ENCODE data around the gene CKMT2. TPM values are rescaled to one million over a fixed set of nuclear protein-coding genes. Genes with fewer than 3 reads are reported as not detected.
"Not testable (repeated sequence)": the region's sequence is repeated elsewhere in the genome, so short reads cannot be mapped to it uniquely, and the experiment has no call there.

The CKMT2 gene
- total and polyA plus RNA-seq, 2 donors, result 6.9 to 8.4 TPM

GRCh38 chr5:81247441-81247972 lies 14.4 kb downstream of the CKMT2 start:
- WGBS, result 69% methylated on average over 3 of the region's 3 CpGs
- no peak overlapping the region for H3K27ac ChIP-seq (ENCODE audit: low read depth)
- no peak overlapping the region for H3K4me3 ChIP-seq (ENCODE audit: low read depth, low read length)
- H3K36me3 ChIP-seq (ENCODE audit: insufficient read depth), result no peaks in the 10 kb centered on the region
- no peaks in the 10 kb centered on the region for H3K4me1 ChIP-seq (ENCODE audit: insufficient read depth)
- no peak for DNase-seq (ENCODE audit: extremely low spot score)

GRCh38 chr5:81249240-81249639 lies 16.1 kb downstream of the CKMT2 start:
- Histone ChIP-seq H3K4me1 (ENCODE audit: insufficient read depth) (no peaks in the 10 kb centered on the region), H3K36me3 (ENCODE audit: insufficient read depth) (no peaks in the 10 kb centered on the region), H3K27ac (ENCODE audit: low read depth) (no peak overlapping the region), H3K4me3 (ENCODE audit: low read depth, low read length) (no peak overlapping the region)
- WGBS, result 85% methylated on average over 4 of the region's 4 CpGs
- no peak for DNase-seq (ENCODE audit: extremely low spot score)

- H3K4me1 ChIP-seq (ENCODE audit: insufficient read depth), result no peaks in the 10 kb centered on the region
- DNase-seq (ENCODE audit: extremely low spot score), result no peak
- 97% methylated on average over 1 of the region's 1 CpG for WGBS
- H3K4me3 ChIP-seq (ENCODE audit: low read depth, low read length), result no peak overlapping the region
- H3K36me3 ChIP-seq (ENCODE audit: insufficient read depth), result no peaks in the 10 kb centered on the region
- no peak overlapping the region for H3K27ac ChIP-seq (ENCODE audit: low read depth)
Measured at GRCh38 chr5:81250004-81250403, 16.9 kb downstream of the CKMT2 start.

GRCh38 chr5:81251922-81252321 lies 18.8 kb downstream of the CKMT2 start:
- DNase-seq (ENCODE audit: extremely low spot score), result no peak
- H3K27ac ChIP-seq (ENCODE audit: low read depth), result no peak overlapping the region
- 59% methylated on average over 5 of the region's 5 CpGs for WGBS
- no peaks in the 10 kb centered on the region for H3K36me3 ChIP-seq (ENCODE audit: insufficient read depth)
- H3K4me3 ChIP-seq (ENCODE audit: low read depth, low read length), result no peak overlapping the region
- H3K4me1 ChIP-seq (ENCODE audit: insufficient read depth), result no peaks in the 10 kb centered on the region

GRCh38 chr5:81252904-81253303 lies 19.8 kb downstream of the CKMT2 start:
- Histone ChIP-seq H3K4me1 (ENCODE audit: insufficient read depth) (peaks cover under 1% of the 10 kb centered on the region), H3K4me3 (ENCODE audit: low read depth, low read length) (no peak overlapping the region), H3K27ac (ENCODE audit: low read depth) (no peak overlapping the region), H3K36me3 (ENCODE audit: insufficient read depth) (no peaks in the 10 kb centered on the region)
- WGBS, result 93% methylated on average over 1 of the region's 1 CpG
- DNase-seq (ENCODE audit: extremely low spot score), result no peak

- Histone ChIP-seq H3K4me3 (ENCODE audit: low read depth, low read length) (no peak overlapping the region), H3K4me1 (ENCODE audit: insufficient read depth) (peaks cover 2% of the 10 kb centered on the region), H3K36me3 (ENCODE audit: insufficient read depth) (peaks cover under 1% of the 10 kb centered on the region), H3K27ac (ENCODE audit: low read depth) (no peak overlapping the region)
- DNase-seq (ENCODE audit: extremely low spot score), result no peak
- 91% methylated on average over 4 of the region's 4 CpGs for WGBS
Measured at GRCh38 chr5:81253875-81254274, 20.8 kb downstream of the CKMT2 start.

GRCh38 chr5:81254886-81255559 lies 21.9 kb downstream of the CKMT2 start:
- DNase-seq (ENCODE audit: extremely low spot score), result no peak
- H3K36me3 ChIP-seq (ENCODE audit: insufficient read depth), result peaks cover 2% of the 10 kb centered on the region
- no peak overlapping the region for H3K4me3 ChIP-seq (ENCODE audit: low read depth, low read length)
- H3K27ac ChIP-seq (ENCODE audit: low read depth), result no peak overlapping the region
- H3K4me1 ChIP-seq (ENCODE audit: insufficient read depth), result peaks cover 2% of the 10 kb centered on the region
- WGBS, result 96% methylated on average over 21 of the region's 21 CpGs

- no peak for DNase-seq (ENCODE audit: extremely low spot score)
- Histone ChIP-seq H3K27ac (ENCODE audit: low read depth) (no peak overlapping the region), H3K4me3 (ENCODE audit: low read depth, low read length) (no peak overlapping the region), H3K36me3 (ENCODE audit: insufficient read depth) (peaks cover 2% of the 10 kb centered on the region), H3K4me1 (ENCODE audit: insufficient read depth) (peaks cover 2% of the 10 kb centered on the region)
- WGBS, result 67% methylated on average over 1 of the region's 1 CpG
Measured at GRCh38 chr5:81256766-81257165, 23.6 kb downstream of the CKMT2 start.

GRCh38 chr5:81262796-81263195 lies 29.7 kb downstream of the CKMT2 start:
- not testable (repeated sequence) for H3K36me3 ChIP-seq (ENCODE audit: insufficient read depth); DNase-seq (ENCODE audit: extremely low spot score); H3K27ac ChIP-seq (ENCODE audit: low read depth); H3K4me3 ChIP-seq (ENCODE audit: low read depth, low read length); H3K4me1 ChIP-seq (ENCODE audit: insufficient read depth)
- WGBS, result 91% methylated on average over 1 of the region's 1 CpG

GRCh38 chr5:81265101-81265500 lies 32.0 kb downstream of the CKMT2 start:
- Histone ChIP-seq H3K4me3 (ENCODE audit: low read depth, low read length) (no peak overlapping the region), H3K4me1 (ENCODE audit: insufficient read depth) (peaks cover 1% of the 10 kb centered on the region), H3K36me3 (ENCODE audit: insufficient read depth) (no peaks in the 10 kb centered on the region), H3K27ac (ENCODE audit: low read depth) (no peak overlapping the region)
- DNase-seq (ENCODE audit: extremely low spot score), result no peak

- H3K36me3 ChIP-seq (ENCODE audit: insufficient read depth), result no peaks in the 10 kb centered on the region
- 78% methylated on average over 3 of the region's 3 CpGs for WGBS
- H3K4me1 ChIP-seq (ENCODE audit: insufficient read depth), result peaks cover 1% of the 10 kb centered on the region
- no peak overlapping the region for H3K27ac ChIP-seq (ENCODE audit: low read depth)
- H3K4me3 ChIP-seq (ENCODE audit: low read depth, low read length), result no peak overlapping the region
- DNase-seq (ENCODE audit: extremely low spot score), result no peak
Measured at GRCh38 chr5:81268521-81269196, 35.5 kb downstream of the CKMT2 start.

GRCh38 chr5:81269751-81270393 lies 36.8 kb downstream of the CKMT2 start:
- no peaks in the 10 kb centered on the region for H3K36me3 ChIP-seq (ENCODE audit: insufficient read depth)
- H3K4me3 ChIP-seq (ENCODE audit: low read depth, low read length), result no peak overlapping the region
- no peak for DNase-seq (ENCODE audit: extremely low spot score)
- no peak overlapping the region for H3K27ac ChIP-seq (ENCODE audit: low read depth)
- WGBS, result 93% methylated on average over 8 of the region's 8 CpGs
- peaks cover 1% of the 10 kb centered on the region for H3K4me1 ChIP-seq (ENCODE audit: insufficient read depth)

- H3K4me1 ChIP-seq (ENCODE audit: insufficient read depth); H3K4me3 ChIP-seq (ENCODE audit: low read depth, low read length); H3K36me3 ChIP-seq (ENCODE audit: insufficient read depth); DNase-seq (ENCODE audit: extremely low spot score); H3K27ac ChIP-seq (ENCODE audit: low read depth): not testable (repeated sequence)
- 98% methylated on average over 2 of the region's 2 CpGs for WGBS
Measured at GRCh38 chr5:81270394-81271027, 37.4 kb downstream of the CKMT2 start.

Measured in urinary bladder (tissue), 4 donors.